Uterus (tissue), 4 donors: ENCODE results near the gene SUPT5H. TPM values are rescaled to one million over a fixed set of nuclear protein-coding genes. Genes with fewer than 3 reads are reported as not detected.
"Not testable (repeated sequence)": the region's sequence is repeated elsewhere in the genome, so short reads cannot be mapped to it uniquely, and the experiment has no call there.

ENCODE experiments used
- DNase-seq, 2 donors: peaks; one replicate each; pipeline ENCODE4 v3.0.0-alpha.2; 2019 to 2020
- H3K27ac ChIP-seq, 2 donors: fragments of 200-600 bp; sonication (generic); 1 replicate in 1 of 2; 2 replicates in 1 of 2; pipeline ENCODE4 v1.5.1; 2016 to 2018
- H3K27me3 ChIP-seq, 2 donors: fragments of 200-600 bp; sonication (generic); one replicate each; pipeline ENCODE4 v1.5.1; 2018 to 2019; ENCODE audit warnings: control low read depth in 1 of 2
- H3K36me3 ChIP-seq, 2 donors: fragments of 200-600 bp; sonication (generic); one replicate each; pipeline ENCODE4 v1.5.1; 2019; ENCODE audit warnings: control low read depth in 1 of 2
- H3K4me1 ChIP-seq, 2 donors: fragments of 200-600 bp; sonication (generic); one replicate each; pipeline ENCODE4 v1.5.1; 2018 to 2019; ENCODE audit warnings: control low read depth in 1 of 2
- H3K4me3 ChIP-seq, 2 donors: fragments of 200-600 bp; sonication (generic); 1 replicate in 1 of 2; 2 replicates in 1 of 2; pipeline ENCODE4 v1.5.1; 2018 to 2019; ENCODE audit warnings: mild to moderate bottlenecking in 1 of 2
- H3K9me3 ChIP-seq, 2 donors: fragments of 200-600 bp; sonication (generic); one replicate each; pipeline ENCODE4 v1.5.1; 2019; ENCODE audit warnings: control low read depth in 1 of 2
- POLR2A ChIP-seq, 2 donors: fragments of 450-650 bp; IDR thresholded peaks; one replicate each; pipeline ENCODE4 v1.6.1; 2016; ENCODE audit warnings: antibody characterized with exemption in 2 of 2, mild to moderate bottlenecking in 1 of 2, moderate library complexity in 1 of 2
- intact Hi-C: fragments of 100-400 bp; cut with DNase I; formaldehyde crosslinking; loops from one replicate; pipeline ENCODE4 v1.15.1; 2023; ENCODE audit warnings: low total_unique reads
- total RNA-seq, 4 donors: library from RNA; depleted of rRNA in 3 of 4; stranded (reverse); fragments of >200 nt in 3 of 4; gene quantifications; one replicate each; pipeline versions ENCODE4 v1.1.0 to v1.2.4, GENCODE V29; 2014 to 2023
- TF ChIP-seq, protein P1 (sequence below), 4 experiments: fragments of 200-600 bp in 2 of 4; fragments of 450-650 bp in 2 of 4; sonication (generic) in 2 of 4; IDR thresholded peaks; one replicate each; pipeline ENCODE4 v1.5.1; 2016 to 2019; ENCODE audit warnings: antibody characterized with exemption in 4 of 4, mild to moderate bottlenecking in 2 of 4, moderate library complexity in 1 of 4
- donor health status: DM: yes; HTN: yes; CAD: no.

SUPT5H gene
- total RNA-seq, 4 donors from 2014 or later, result 11.8 to 119 (median 40.0) TPM

DNA sequence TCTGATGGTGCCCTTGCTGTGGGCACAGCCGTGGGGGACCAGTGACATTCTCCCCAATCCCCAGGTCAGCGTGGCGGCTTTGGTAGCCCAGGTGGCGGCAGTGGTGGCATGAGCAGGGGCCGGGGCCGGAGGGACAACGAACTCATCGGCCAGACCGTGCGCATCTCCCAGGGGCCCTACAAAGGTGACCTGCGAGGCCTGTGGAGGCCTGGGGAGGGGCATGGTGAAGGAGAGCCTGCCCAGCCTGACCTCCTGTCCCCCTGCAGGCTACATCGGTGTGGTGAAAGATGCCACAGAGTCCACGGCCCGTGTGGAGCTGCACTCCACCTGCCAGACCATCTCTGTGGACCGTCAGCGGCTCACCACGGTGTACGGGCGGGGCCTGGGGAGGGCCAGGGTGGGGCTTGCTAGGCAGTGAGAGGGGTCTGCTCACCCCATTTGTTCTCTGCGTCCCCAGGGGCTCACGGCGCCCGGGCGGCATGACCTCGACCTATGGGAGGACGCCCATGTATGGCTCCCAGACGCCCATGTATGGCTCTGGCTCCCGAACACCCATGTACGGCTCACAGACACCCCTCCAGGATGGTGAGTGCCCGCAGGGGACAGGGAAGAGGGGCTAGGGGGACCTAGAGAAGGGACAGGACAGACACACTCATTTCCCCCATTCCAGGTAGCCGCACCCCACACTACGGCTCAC, 27.5 kb downstream of the SUPT5H start:
- no peaks in the 10 kb centered on the region for H3K4me1 ChIP-seq
- H3K27me3 ChIP-seq, result no peaks in the 10 kb centered on the region
- H3K27ac ChIP-seq, result no peak overlapping the region
- H3K36me3 ChIP-seq, result peaks cover 0 to 2% of the 10 kb centered on the region in 2 donors
- intact Hi-C loops, result loop anchor here (10.0 kb wide), 1 partner anchor 62 kb away; the partner anchor contains the start of gene EID2B
- no peak for TF ChIP-seq POLR2A (IDR thresholded peaks at IDR 0.05)
- TF ChIP-seq, protein P1, sequence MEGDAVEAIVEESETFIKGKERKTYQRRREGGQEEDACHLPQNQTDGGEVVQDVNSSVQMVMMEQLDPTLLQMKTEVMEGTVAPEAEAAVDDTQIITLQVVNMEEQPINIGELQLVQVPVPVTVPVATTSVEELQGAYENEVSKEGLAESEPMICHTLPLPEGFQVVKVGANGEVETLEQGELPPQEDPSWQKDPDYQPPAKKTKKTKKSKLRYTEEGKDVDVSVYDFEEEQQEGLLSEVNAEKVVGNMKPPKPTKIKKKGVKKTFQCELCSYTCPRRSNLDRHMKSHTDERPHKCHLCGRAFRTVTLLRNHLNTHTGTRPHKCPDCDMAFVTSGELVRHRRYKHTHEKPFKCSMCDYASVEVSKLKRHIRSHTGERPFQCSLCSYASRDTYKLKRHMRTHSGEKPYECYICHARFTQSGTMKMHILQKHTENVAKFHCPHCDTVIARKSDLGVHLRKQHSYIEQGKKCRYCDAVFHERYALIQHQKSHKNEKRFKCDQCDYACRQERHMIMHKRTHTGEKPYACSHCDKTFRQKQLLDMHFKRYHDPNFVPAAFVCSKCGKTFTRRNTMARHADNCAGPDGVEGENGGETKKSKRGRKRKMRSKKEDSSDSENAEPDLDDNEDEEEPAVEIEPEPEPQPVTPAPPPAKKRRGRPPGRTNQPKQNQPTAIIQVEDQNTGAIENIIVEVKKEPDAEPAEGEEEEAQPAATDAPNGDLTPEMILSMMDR (IDR thresholded peaks at IDR 0.05), result no peak
- H3K4me3 ChIP-seq, result no peak overlapping the region
- DNase-seq, result no peak
- H3K9me3 ChIP-seq, result no peaks in the 10 kb centered on the region

DNA sequence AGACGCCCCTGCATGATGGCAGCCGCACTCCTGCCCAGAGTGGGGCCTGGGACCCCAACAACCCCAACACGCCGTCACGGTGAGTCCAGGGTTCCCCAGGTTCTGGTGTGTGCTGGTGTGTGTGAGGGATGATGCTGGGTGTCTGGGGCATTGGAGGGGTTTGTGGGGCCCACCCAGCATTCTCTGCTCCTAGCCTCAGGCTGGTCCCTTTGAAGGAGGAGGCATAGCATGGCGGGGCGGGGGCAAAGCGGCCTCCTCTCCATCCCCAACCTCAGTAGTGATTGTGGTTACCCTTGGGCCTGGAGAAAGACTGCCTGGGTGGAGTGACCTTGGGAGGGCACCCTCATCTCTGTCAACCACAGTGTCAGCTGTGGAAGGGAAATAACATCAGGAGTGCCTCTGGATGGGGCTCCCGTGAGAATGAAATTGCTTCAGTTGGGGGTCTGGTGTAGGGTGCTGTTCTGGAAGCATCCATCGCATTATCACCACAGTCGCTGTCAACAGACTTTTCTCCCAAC, 28.1 kb downstream of the SUPT5H start:
- DNase-seq, result no peak
- H3K27ac ChIP-seq, result no peak overlapping the region
- H3K36me3 ChIP-seq, result no peaks in the 10 kb centered on the region
- H3K27me3 ChIP-seq, result no peaks in the 10 kb centered on the region
- H3K4me1 ChIP-seq, result no peaks in the 10 kb centered on the region
- H3K9me3 ChIP-seq, result no peaks in the 10 kb centered on the region
- TF ChIP-seq, protein P1 (IDR thresholded peaks at IDR 0.05), result no peak
- no peak for TF ChIP-seq POLR2A (IDR thresholded peaks at IDR 0.05)
- intact Hi-C loops, result loop anchor here (10.0 kb wide), 1 partner anchor 61 kb away; the partner anchor contains the start of gene EID2B
- no peak overlapping the region for H3K4me3 ChIP-seq

DNA sequence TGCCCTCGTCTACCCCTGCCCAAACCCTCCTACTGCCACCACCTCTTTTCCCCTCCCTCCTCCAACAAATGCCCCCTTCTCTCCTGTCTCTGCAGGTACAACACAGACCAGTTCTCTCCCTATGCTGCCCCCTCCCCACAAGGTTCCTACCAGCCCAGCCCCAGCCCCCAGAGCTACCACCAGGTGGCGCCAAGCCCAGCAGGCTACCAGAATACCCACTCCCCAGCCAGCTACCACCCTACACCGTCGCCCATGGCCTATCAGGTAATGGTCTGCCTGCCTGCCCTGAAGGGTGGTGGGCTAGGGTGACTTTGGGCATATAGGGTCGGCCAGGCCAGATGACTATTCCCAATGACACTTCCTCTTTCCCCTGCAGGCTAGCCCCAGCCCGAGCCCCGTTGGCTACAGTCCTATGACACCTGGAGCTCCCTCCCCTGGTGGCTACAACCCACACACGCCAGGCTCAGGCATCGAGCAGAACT, 28.8 kb downstream of the SUPT5H start:
- peak; percentile 36 to 49 for DNase-seq
- TF ChIP-seq POLR2A (IDR thresholded peaks at IDR 0.05), result no peak
- TF ChIP-seq, protein P1 (IDR thresholded peaks at IDR 0.05), result peak; percentile 41 to 74 (median 58)
- Histone ChIP-seq H3K4me1 (no peaks in the 10 kb centered on the region), H3K4me3 (no peak overlapping the region), H3K27ac (no peak overlapping the region), H3K27me3 (no peaks in the 10 kb centered on the region), H3K9me3 (no peaks in the 10 kb centered on the region), H3K36me3 (no peaks in the 10 kb centered on the region)
- intact Hi-C loops, result loop anchor here (10.0 kb wide), 1 partner anchor 61 kb away; the partner anchor contains the start of gene EID2B

DNA sequence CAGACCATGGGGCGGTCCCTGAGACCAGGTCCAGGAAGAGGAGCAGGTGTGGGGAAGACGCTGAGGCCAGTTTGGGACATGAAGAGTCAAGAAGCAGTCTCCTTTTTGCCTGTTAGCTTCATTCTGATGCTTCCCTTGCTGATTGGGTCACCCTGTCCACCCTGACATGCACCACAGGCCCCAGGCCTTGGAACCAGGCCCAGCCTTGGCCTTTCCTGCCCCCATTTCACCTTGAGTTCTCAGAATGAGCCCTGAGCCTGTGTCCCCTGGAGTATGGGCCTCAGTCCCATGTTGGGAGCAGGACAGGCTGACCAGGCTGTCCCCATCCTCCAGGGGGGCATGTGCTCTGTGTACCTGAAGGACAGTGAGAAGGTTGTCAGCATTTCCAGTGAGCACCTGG, 30.4 kb downstream of the SUPT5H start:
- intact Hi-C loops, result loop anchor here (10.0 kb wide), 1 partner anchor 59 kb away; the partner anchor contains the start of gene EID2B
- H3K36me3 ChIP-seq, result no peaks in the 10 kb centered on the region

DNA sequence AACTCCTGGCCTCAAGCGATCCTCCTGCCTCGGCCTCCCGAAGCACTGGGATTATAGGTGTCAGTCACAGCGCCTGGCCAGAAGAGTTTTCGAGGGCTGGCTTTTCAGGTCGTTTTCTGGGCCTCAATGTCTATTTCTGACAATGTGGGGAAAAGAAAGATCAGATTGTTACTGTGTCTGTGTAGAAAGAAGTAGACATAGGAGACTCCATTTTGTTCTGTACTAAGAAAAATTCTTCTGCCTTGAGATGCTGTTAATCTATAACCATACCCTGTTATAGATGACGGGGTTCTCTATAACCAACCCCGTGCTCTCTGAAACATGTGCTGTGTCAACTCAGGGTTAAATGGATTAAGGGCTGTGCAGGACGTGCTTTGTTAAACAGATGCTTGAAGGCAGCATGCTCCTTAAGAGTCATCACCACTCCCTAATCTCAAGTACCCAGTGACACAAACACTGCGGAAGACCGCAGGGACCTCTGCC, 34.0 kb downstream of the SUPT5H start:
- not testable (repeated sequence) for DNase-seq, H3K4me3 ChIP-seq, H3K27me3 ChIP-seq, H3K36me3 ChIP-seq, H3K9me3 ChIP-seq, H3K4me1 ChIP-seq, H3K27ac ChIP-seq
- intact Hi-C loops, result loop anchor here (10.0 kb wide), 1 partner anchor 55 kb away; the partner anchor contains the start of gene EID2B

More for the DNA sequence above, 30.4 kb downstream of the SUPT5H start:
- Histone ChIP-seq H3K9me3 (no peaks in the 10 kb centered on the region), H3K27me3 (no peaks in the 10 kb centered on the region), H3K4me1 (no peaks in the 10 kb centered on the region), H3K4me3 (no peak overlapping the region), H3K27ac (no peak overlapping the region)
- DNase-seq, result no peak
- TF ChIP-seq, protein P1 (IDR thresholded peaks at IDR 0.05), result no peak
- TF ChIP-seq POLR2A (IDR thresholded peaks at IDR 0.05), result no peak
